GM19025 (cell line): ENCODE measurements around the gene HMBS.

Source experiments
- ATAC-seq: cut with Tn5 transposase; IDR thresholded peaks from one replicate; pipeline ENCODE4 v1.9.1; 2021; ENCODE audit warnings: mild to moderate bottlenecking, low read depth, moderate library complexity; ENCODE audit not compliant: unreplicated experiment

The HMBS gene

GRCh38 chr11:119067371-119068222 lies 17.1 kb upstream of the HMBS start, which contains the start of gene VPS11:
Gene VPS11 (plus strand): TSS chr11:119067818. CDS start chr11:119067824, 6 bp downstream.
- peak; percentile 94 for ATAC-seq

- ATAC-seq = no peak
Measured at GRCh38 chr11:119077839-119078238, 6.8 kb upstream of the HMBS start.

- no peak for ATAC-seq
Measured at GRCh38 chr11:119078675-119079420, 5.8 kb upstream of the HMBS start.

GRCh38 chr11:119081682-119082260 lies 2.9 kb upstream of the HMBS start:
- ATAC-seq = no peak

GRCh38 chr11:119085437-119085847 lies 761 bp downstream of the HMBS start:
- ATAC-seq = peak; percentile 3

- no peak for ATAC-seq
Measured at GRCh38 chr11:119087123-119087522, 2.4 kb downstream of the HMBS start.

- ATAC-seq = no peak
Measured at GRCh38 chr11:119087747-119088241, 3.1 kb downstream of the HMBS start.

GRCh38 chr11:119088406-119088805 lies 3.7 kb downstream of the HMBS start:
- ATAC-seq = no peak

- no peak for ATAC-seq
Measured at GRCh38 chr11:119089319-119089718, 4.6 kb downstream of the HMBS start.

GRCh38 chr11:119091178-119091577 lies 6.5 kb downstream of the HMBS start:
- no peak for ATAC-seq

- ATAC-seq = no peak
Measured at GRCh38 chr11:119091966-119092879, 7.5 kb downstream of the HMBS start.

- no peak for ATAC-seq
Measured at GRCh38 chr11:119092880-119093842, 8.5 kb downstream of the HMBS start.

GRCh38 chr11:119093942-119094815 lies 9.5 kb downstream of the HMBS start:
- ATAC-seq = peak; percentile 9

- ATAC-seq = peak; percentile 38
Measured at GRCh38 chr11:119094816-119095065, 10.1 kb downstream of the HMBS start.

GRCh38 chr11:119095066-119095880 lies 10.6 kb downstream of the HMBS start:
- ATAC-seq = peak; percentile 68

GRCh38 chr11:119099711-119100110 lies 15.0 kb downstream of the HMBS start:
- ATAC-seq = no peak

GRCh38 chr11:119100246-119100970 lies 15.7 kb downstream of the HMBS start:
- no peak for ATAC-seq
